ENCODE measurements around the gene PIP5K1B.

DNA sequence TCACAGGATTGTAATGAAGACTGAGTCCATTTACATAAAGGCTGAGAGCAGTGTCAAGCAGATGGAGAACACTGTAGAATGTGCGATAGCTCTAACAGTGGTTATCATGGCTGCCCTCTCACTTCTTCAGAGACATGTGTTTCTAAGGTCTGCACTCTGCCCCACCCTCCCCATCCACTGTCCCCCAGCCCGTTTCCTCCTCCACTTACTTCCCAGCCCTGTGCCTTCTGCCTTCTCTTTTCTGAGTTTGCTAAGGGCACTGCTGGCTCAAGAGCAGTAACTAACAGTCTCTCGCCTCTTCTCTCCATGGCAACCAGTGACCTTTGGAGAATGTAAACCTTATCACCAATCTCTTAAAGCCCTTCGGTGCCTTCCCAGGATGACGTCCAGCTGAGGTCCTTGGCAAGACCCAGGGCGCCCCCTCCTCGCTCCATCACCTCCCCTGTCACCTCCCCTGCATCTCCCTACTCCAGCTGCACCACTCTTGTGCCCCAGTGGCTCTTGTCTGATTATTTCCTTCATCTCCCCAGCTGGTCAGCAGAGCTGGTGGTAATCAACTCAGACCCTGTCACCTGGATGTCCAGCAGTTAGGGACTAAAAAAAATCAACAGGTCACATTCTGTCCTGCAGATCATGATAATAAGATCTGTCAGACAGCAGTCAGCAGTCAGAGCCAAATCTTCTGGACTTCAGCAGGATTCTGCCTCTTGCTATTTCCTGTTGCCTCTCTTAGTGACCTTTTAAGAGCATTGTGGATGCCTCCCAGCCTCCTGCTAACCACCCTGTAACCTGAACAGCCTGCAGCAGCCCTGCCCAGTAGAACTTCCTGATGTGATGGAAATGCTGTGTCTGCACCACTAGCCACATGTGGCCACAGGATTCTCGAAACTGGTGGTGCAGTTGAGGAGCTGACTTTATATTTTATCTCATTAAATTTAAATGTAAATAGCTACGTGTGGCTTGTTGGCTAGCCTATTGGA lies 339.5 kb downstream of the PIP5K1B start:
- TF ChIP-seq, protein P1, sequence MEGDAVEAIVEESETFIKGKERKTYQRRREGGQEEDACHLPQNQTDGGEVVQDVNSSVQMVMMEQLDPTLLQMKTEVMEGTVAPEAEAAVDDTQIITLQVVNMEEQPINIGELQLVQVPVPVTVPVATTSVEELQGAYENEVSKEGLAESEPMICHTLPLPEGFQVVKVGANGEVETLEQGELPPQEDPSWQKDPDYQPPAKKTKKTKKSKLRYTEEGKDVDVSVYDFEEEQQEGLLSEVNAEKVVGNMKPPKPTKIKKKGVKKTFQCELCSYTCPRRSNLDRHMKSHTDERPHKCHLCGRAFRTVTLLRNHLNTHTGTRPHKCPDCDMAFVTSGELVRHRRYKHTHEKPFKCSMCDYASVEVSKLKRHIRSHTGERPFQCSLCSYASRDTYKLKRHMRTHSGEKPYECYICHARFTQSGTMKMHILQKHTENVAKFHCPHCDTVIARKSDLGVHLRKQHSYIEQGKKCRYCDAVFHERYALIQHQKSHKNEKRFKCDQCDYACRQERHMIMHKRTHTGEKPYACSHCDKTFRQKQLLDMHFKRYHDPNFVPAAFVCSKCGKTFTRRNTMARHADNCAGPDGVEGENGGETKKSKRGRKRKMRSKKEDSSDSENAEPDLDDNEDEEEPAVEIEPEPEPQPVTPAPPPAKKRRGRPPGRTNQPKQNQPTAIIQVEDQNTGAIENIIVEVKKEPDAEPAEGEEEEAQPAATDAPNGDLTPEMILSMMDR (IDR thresholded peaks at IDR 0.05; ENCODE audit: poor library complexity) = no peak
- TF ChIP-seq EZH2 (IDR thresholded peaks at IDR 0.05; ENCODE audit: borderline replicate concordance) = no peak

All from hepatocyte (in vitro differentiated cells).